ENCODE data around the gene MPHOSPH10. TPM values are rescaled to one million over a fixed set of nuclear protein-coding genes. Genes with fewer than 3 reads are reported as not detected.

The MPHOSPH10 gene
- total RNA-seq, 2 donors from 2014 or later, result 15.0 to 19.1 TPM

DNA sequence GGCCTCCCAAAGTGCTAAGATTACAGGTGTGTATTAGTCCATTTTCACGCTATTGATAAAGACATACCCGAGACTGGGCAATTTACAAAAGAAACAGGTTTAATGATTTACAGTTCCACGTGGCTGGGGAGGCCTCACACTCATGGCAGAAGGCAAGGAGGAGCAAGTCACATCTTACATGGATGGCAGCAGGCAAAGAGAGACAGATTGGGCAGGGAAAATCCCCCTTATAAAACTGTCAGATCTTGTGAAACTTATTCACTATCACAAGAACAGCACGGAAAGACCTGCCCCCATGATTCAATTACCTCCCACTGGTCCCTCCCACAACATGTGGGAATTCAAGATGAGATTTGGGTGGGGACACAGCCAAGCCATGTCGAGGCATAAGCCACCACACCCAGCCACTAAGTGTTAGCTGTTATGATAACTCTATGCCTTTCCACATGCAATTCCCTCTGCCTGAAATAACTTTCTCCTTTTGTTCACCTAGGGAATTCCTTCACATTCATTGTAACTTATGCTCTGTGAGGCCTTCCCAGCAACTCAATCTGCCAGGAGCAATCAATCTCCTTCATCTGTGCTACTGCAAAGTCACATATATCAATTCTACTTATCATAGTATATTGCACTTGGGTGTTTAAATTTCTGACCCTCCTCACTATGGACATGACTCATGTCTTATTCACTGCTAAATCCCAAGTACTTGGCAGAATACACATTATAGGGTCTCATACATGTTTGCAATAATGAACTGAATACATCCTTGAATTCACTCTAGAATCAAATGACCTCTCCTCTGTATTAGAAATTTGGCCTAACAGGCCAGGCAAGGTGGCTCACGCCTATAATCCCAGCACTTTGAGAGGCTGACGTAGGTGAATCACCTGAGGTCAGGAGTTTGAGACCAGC is 7.8 kb upstream of the MPHOSPH10 start:
- Histone ChIP-seq H3K9me3 (no peaks in the 10 kb centered on the region), H3K27ac (no peak overlapping the region), H3K36me3 (replicated peaks in 1 of 2; ENCODE audit: insufficient read depth in 1 of 2, low read depth in 2 of 2) (peaks cover 9% of the 10 kb centered on the region in 2 donors), H3K4me3 (no peak overlapping the region), H3K27me3 (no peaks in the 10 kb centered on the region), H3K4me1 (peaks cover 12% of the 10 kb centered on the region)
- no peak for TF ChIP-seq POLR2A (IDR thresholded peaks at IDR 0.05)
- TF ChIP-seq, protein P1, sequence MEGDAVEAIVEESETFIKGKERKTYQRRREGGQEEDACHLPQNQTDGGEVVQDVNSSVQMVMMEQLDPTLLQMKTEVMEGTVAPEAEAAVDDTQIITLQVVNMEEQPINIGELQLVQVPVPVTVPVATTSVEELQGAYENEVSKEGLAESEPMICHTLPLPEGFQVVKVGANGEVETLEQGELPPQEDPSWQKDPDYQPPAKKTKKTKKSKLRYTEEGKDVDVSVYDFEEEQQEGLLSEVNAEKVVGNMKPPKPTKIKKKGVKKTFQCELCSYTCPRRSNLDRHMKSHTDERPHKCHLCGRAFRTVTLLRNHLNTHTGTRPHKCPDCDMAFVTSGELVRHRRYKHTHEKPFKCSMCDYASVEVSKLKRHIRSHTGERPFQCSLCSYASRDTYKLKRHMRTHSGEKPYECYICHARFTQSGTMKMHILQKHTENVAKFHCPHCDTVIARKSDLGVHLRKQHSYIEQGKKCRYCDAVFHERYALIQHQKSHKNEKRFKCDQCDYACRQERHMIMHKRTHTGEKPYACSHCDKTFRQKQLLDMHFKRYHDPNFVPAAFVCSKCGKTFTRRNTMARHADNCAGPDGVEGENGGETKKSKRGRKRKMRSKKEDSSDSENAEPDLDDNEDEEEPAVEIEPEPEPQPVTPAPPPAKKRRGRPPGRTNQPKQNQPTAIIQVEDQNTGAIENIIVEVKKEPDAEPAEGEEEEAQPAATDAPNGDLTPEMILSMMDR (IDR thresholded peaks at IDR 0.05), result no peak
- no peak for DNase-seq
- ATAC-seq, result no peak
- intact Hi-C loops (cut with DNase I), result no loop called here
- WGBS, 2 donors, result 65 to 71% methylated on average over 7 of the region's 7 CpGs

DNA sequence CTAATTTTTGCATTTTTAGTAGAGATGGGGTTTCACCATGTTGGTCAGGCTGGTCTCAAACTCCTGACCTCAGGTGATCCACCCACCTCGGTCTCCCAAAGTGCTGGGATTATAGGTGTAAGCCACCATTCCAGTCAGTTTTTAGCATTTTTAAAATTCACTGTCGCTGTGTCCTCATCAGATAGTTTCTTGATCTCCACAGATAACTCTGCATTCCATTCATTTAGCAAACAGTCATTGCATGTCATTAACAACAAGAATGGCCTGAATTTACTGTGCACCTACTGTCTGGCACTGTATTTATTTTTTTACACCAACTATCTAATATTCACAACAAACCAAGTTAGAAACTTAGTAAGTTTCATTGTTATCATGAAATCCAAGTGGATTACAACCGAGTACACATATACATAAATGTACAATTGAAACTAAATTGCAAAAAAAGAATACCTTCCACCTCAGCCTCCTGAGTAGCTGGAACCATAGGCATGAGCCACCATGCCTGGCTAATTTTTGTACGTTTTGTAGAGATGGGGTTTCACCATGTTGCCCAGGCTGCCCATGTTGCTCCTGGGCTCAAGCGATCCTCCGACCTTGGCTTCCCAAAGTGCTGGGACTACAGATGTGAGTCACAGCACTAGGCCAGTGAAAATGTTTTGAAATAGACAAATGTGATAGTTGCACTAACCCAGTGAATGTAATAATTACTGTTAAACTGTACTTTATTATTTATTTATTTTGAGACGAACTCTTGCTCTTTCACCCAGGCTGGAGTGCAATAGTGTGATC is 4.7 kb upstream of the MPHOSPH10 start:
- ATAC-seq (no peak), DNase-seq (no peak)
- H3K27me3 ChIP-seq, result no peaks in the 10 kb centered on the region
- intact Hi-C loops (cut with DNase I), result no loop called here
- H3K9me3 ChIP-seq, result no peaks in the 10 kb centered on the region
- no peak overlapping the region for H3K27ac ChIP-seq
- H3K4me1 ChIP-seq, result peaks cover 25% of the 10 kb centered on the region
- 87 to 93% methylated on average over 7 of the region's 7 CpGs for WGBS, 2 donors
- no peak for TF ChIP-seq POLR2A (IDR thresholded peaks at IDR 0.05)
- TF ChIP-seq, protein P1 (IDR thresholded peaks at IDR 0.05), result no peak
- H3K4me3 ChIP-seq, result no peak overlapping the region
- H3K36me3 ChIP-seq (replicated peaks in 1 of 2; ENCODE audit: insufficient read depth in 1 of 2, low read depth in 2 of 2), result peaks cover 4 to 9% of the 10 kb centered on the region in 2 donors

GRCh38 chr2:71126957-71127356 is 3.5 kb upstream of the MPHOSPH10 start:
- H3K27me3 ChIP-seq, result no peaks in the 10 kb centered on the region
- no peak overlapping the region for H3K27ac ChIP-seq
- ATAC-seq, result no peak
- H3K4me1 ChIP-seq, result peaks cover 33% of the 10 kb centered on the region
- no peak for DNase-seq
- intact Hi-C loops (cut with DNase I), result no loop called here
- H3K36me3 ChIP-seq (replicated peaks in 1 of 2; ENCODE audit: insufficient read depth in 1 of 2, low read depth in 2 of 2), result peaks cover 4 to 9% of the 10 kb centered on the region in 2 donors
- H3K9me3 ChIP-seq, result no peaks in the 10 kb centered on the region
- WGBS, 2 donors, result 43 to 51% methylated on average over 3 of the region's 3 CpGs
- TF ChIP-seq, protein P1 (IDR thresholded peaks at IDR 0.05), result no peak
- TF ChIP-seq POLR2A (IDR thresholded peaks at IDR 0.05), result no peak
- no peak overlapping the region for H3K4me3 ChIP-seq

- H3K36me3 ChIP-seq (replicated peaks in 1 of 2; ENCODE audit: insufficient read depth in 1 of 2, low read depth in 2 of 2), result peaks cover 0 to 5% of the 10 kb centered on the region in 2 donors
- no peak for DNase-seq
- H3K4me3 ChIP-seq, result peak overlapping the region; percentile 63 to 95
- WGBS, 2 donors, result 0% methylated on average over 18 of the region's 18 CpGs
- no peaks in the 10 kb centered on the region for H3K27me3 ChIP-seq
- H3K27ac ChIP-seq, result peak overlapping the region; percentile 89 to 98 (median 96)
- intact Hi-C loops (cut with DNase I), result no loop called here
- no peak for ATAC-seq
- H3K9me3 ChIP-seq, result no peaks in the 10 kb centered on the region
- peaks cover 39% of the 10 kb centered on the region for H3K4me1 ChIP-seq
- TF ChIP-seq, protein P1 (IDR thresholded peaks at IDR 0.05), result peak in 1 of 7 experiments; percentile 8
- TF ChIP-seq POLR2A (IDR thresholded peaks at IDR 0.05), result no peak
Observed at GRCh38 chr2:71129114-71129901, 1.1 kb upstream of the MPHOSPH10 start.

Measured in body of pancreas (tissue), 4 donors.